ENCODE results near the gene SLC7A7.
"Not testable (repeated sequence)": the region's sequence is repeated elsewhere in the genome, so short reads cannot be mapped to it uniquely, and the experiment has no call there.

The SLC7A7 gene

DNA sequence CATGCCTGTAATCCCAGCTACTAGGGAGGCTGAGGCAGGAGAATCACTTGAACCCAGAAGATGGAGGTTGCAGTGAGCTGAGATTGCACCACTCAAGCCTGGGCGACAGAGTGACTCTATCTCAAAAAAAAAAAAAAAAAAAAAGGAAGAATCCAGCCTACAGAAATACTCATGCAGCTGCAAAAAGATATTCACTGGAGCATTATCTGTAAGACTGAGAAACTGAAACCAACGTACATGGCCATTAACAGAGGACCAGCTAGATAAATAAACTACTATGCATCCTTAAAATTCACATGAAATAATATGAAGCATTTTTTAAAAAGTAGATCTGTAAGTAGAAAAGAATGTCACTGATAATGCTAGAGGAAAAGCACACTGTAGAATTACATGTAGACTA lies 3.5 kb downstream of the SLC7A7 start:
- Histone ChIP-seq H3K36me3 (replicated peaks in 1 of 2; ENCODE audit: control insufficient read depth in 2 of 2, insufficient read depth in 2 of 2, low read length in 2 of 2) (no peaks in the 10 kb centered on the region), H4K8ac (ENCODE audit: low read depth, low read length) (no peak overlapping the region), H2AK5ac (ENCODE audit: low read depth, low read length) (no peak overlapping the region), H3K9ac (ENCODE audit: low read depth, low read length, poor library complexity) (no peak overlapping the region), H3K9me3 (replicated peaks in 1 of 2; ENCODE audit: control insufficient read depth in 2 of 2, insufficient read depth in 1 of 2, low read depth in 1 of 2, low read length in 2 of 2) (no peaks in the 10 kb centered on the region), H2BK5ac (ENCODE audit: low read length) (no peak overlapping the region), H4K91ac (ENCODE audit: low read depth, low read length, poor library complexity) (no peak overlapping the region), H3K27me3 (ENCODE audit: control insufficient read depth in 3 of 3, insufficient read depth in 3 of 3, low read depth in 1 of 3, low read length in 3 of 3) (no peaks in the 10 kb centered on the region), H3K4me3 (ENCODE audit: low read length in 2 of 2) (no peak overlapping the region), H3K79me1 (ENCODE audit: low read depth, low read length) (no peaks in the 10 kb centered on the region), H2BK120ac (ENCODE audit: low read depth, low read length) (no peak overlapping the region), H2AFZ (ENCODE audit: low read length) (no peak overlapping the region), H3K4me2 (ENCODE audit: insufficient read depth, low read length, poor library complexity, severe bottlenecking) (no peak overlapping the region), H3K4ac (ENCODE audit: low read length) (no peak overlapping the region), H3K27ac (replicated peaks; ENCODE audit: low read length) (no peak overlapping the region), H2BK15ac (ENCODE audit: low read length) (no peak overlapping the region), H3K23ac (ENCODE audit: low read depth, low read length, poor library complexity) (no peak overlapping the region), H3K14ac (ENCODE audit: low read length) (no peak overlapping the region), H3K4me1 (ENCODE audit: control insufficient read depth in 2 of 2, insufficient read depth in 1 of 2, low read depth in 1 of 2, low read length in 2 of 2) (peaks cover 8 to 11% of the 10 kb centered on the region in 2 donors), H2BK12ac (ENCODE audit: low read length) (no peak overlapping the region), H3K18ac (ENCODE audit: low read length) (no peak overlapping the region)
- no CpG with 5 or more reads among the region's 2 CpGs for WGBS, 2 donors (ENCODE audit: extremely low coverage in 2 of 2, insufficient read length in 2 of 2, insufficient replicate concordance in 1 of 2)
- DNase-seq (ENCODE audit: low spot score) = no peak

DNA sequence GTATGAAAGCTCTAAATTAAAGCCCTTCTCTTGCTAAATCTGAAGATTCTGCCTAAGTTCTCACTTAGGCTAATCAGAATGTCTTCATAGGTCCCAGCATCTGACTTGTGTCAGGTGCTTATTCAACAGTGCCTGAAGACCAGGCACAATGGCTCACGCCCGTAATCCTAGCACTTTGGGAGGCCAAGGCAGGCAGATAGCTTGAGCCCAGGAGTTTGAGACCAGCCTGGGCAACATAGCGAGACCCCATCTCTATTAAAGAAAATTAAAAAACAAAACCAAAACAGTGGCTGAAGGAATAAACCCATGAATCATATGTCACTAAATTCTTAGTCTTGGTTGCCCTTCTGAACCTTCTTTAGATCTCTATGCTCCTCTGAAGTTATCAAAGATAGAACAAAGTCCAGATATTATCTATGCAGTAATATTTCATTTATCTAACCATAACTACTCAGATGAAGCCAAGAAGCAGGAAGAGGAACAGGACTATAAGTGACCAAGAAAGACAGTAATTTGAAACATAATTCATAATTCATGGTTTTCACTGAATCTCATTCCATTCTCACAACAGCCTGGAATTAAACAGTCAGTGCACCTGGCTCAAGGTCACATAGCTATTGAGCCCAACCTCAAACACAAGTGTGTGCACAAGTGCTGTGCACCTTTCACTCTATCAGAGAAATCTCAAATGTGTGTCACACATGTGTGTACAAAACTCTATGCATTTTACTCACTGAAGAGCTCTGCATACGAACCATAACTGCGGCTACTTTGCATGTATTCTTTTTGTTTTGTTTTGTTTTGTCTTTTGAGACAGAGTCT lies 6.6 kb downstream of the SLC7A7 start:
- Histone ChIP-seq H3K4me2 (ENCODE audit: insufficient read depth, low read length, poor library complexity, severe bottlenecking) (no peak overlapping the region), H2AFZ (ENCODE audit: low read length) (no peak overlapping the region), H2BK120ac (ENCODE audit: low read depth, low read length) (no peak overlapping the region), H4K91ac (ENCODE audit: low read depth, low read length, poor library complexity) (no peak overlapping the region), H3K14ac (ENCODE audit: low read length) (no peak overlapping the region), H3K9ac (ENCODE audit: low read depth, low read length, poor library complexity) (no peak overlapping the region), H3K27ac (replicated peaks; ENCODE audit: low read length) (no peak overlapping the region), H2AK5ac (ENCODE audit: low read depth, low read length) (no peak overlapping the region), H4K8ac (ENCODE audit: low read depth, low read length) (no peak overlapping the region), H3K79me1 (ENCODE audit: low read depth, low read length) (no peaks in the 10 kb centered on the region), H3K4me1 (ENCODE audit: control insufficient read depth in 2 of 2, insufficient read depth in 1 of 2, low read depth in 1 of 2, low read length in 2 of 2) (no peaks in the 10 kb centered on the region), H3K4ac (ENCODE audit: low read length) (no peak overlapping the region), H2BK15ac (ENCODE audit: low read length) (no peak overlapping the region), H2BK5ac (ENCODE audit: low read length) (no peak overlapping the region), H3K23ac (ENCODE audit: low read depth, low read length, poor library complexity) (no peak overlapping the region), H3K27me3 (ENCODE audit: control insufficient read depth in 3 of 3, insufficient read depth in 3 of 3, low read depth in 1 of 3, low read length in 3 of 3) (peaks cover 0 to 1% (median 0%) of the 10 kb centered on the region in 3 experiments), H3K9me3 (replicated peaks in 1 of 2; ENCODE audit: control insufficient read depth in 2 of 2, insufficient read depth in 1 of 2, low read depth in 1 of 2, low read length in 2 of 2) (no peaks in the 10 kb centered on the region), H3K4me3 (ENCODE audit: low read length in 2 of 2) (no peak overlapping the region), H2BK12ac (ENCODE audit: low read length) (no peak overlapping the region), H3K18ac (ENCODE audit: low read length) (no peak overlapping the region), H3K36me3 (replicated peaks in 1 of 2; ENCODE audit: control insufficient read depth in 2 of 2, insufficient read depth in 2 of 2, low read length in 2 of 2) (no peaks in the 10 kb centered on the region)
- no CpG with 5 or more reads among the region's 5 CpGs for WGBS, 2 donors (ENCODE audit: extremely low coverage in 2 of 2, insufficient read length in 2 of 2, insufficient replicate concordance in 1 of 2)
- no peak for DNase-seq (ENCODE audit: low spot score)

DNA sequence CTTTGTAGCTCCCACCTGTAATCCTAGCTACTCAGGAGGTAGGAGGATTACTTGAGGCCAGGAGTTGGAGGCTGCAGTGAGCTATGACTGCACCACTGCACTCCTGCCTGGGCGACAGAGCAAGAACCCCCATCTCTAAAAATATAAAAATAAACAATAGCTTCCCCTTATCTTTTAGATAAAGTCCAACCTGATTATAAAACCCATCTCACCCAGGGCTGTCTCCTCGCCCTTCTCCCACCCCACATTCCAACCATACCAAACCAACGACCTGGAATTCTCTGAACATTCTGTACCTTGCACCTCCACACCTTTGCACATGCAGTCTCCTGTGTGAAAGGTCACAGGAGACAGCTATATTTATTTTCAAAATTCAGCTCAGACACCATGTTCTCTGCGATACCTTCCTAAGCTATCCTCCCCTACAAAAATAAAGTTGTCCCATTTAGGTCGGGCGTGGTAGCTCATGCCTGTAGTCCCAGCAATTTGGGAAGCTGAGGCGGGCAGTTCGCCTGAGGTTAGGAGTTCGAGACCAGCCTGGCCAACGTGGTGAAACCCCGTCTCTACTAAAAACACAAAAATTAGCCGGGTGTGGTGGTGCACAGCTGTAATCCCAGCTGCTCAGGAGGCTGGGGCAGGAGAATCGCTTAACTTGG lies 7.7 kb downstream of the SLC7A7 start:
- Histone ChIP-seq H4K91ac (ENCODE audit: low read depth, low read length, poor library complexity) (no peak overlapping the region), H3K18ac (ENCODE audit: low read length) (no peak overlapping the region), H2BK5ac (ENCODE audit: low read length) (no peak overlapping the region), H3K4me1 (ENCODE audit: control insufficient read depth in 2 of 2, insufficient read depth in 1 of 2, low read depth in 1 of 2, low read length in 2 of 2) (no peaks in the 10 kb centered on the region), H3K23ac (ENCODE audit: low read depth, low read length, poor library complexity) (no peak overlapping the region), H2AK5ac (ENCODE audit: low read depth, low read length) (no peak overlapping the region), H3K4me2 (ENCODE audit: insufficient read depth, low read length, poor library complexity, severe bottlenecking) (no peak overlapping the region), H3K4ac (ENCODE audit: low read length) (no peak overlapping the region), H3K4me3 (ENCODE audit: low read length in 2 of 2) (no peak overlapping the region), H2BK15ac (ENCODE audit: low read length) (no peak overlapping the region), H3K27me3 (ENCODE audit: control insufficient read depth in 3 of 3, insufficient read depth in 3 of 3, low read depth in 1 of 3, low read length in 3 of 3) (peaks cover 0 to 4% (median 0%) of the 10 kb centered on the region in 3 experiments), H3K14ac (ENCODE audit: low read length) (no peak overlapping the region), H3K36me3 (replicated peaks in 1 of 2; ENCODE audit: control insufficient read depth in 2 of 2, insufficient read depth in 2 of 2, low read length in 2 of 2) (no peaks in the 10 kb centered on the region), H2AFZ (ENCODE audit: low read length) (no peak overlapping the region), H3K9me3 (replicated peaks in 1 of 2; ENCODE audit: control insufficient read depth in 2 of 2, insufficient read depth in 1 of 2, low read depth in 1 of 2, low read length in 2 of 2) (no peaks in the 10 kb centered on the region), H4K8ac (ENCODE audit: low read depth, low read length) (no peak overlapping the region), H3K27ac (replicated peaks; ENCODE audit: low read length) (no peak overlapping the region), H3K79me1 (ENCODE audit: low read depth, low read length) (no peaks in the 10 kb centered on the region), H2BK120ac (ENCODE audit: low read depth, low read length) (no peak overlapping the region), H2BK12ac (ENCODE audit: low read length) (no peak overlapping the region), H3K9ac (ENCODE audit: low read depth, low read length, poor library complexity) (no peak overlapping the region)
- DNase-seq (ENCODE audit: low spot score) = no peak
- WGBS, 2 donors (ENCODE audit: extremely low coverage in 2 of 2, insufficient read length in 2 of 2, insufficient replicate concordance in 1 of 2) = 100% methylated on average over 1 of the region's 13 CpGs; no CpG with 5 or more reads in 1 of the 2 donors

DNA sequence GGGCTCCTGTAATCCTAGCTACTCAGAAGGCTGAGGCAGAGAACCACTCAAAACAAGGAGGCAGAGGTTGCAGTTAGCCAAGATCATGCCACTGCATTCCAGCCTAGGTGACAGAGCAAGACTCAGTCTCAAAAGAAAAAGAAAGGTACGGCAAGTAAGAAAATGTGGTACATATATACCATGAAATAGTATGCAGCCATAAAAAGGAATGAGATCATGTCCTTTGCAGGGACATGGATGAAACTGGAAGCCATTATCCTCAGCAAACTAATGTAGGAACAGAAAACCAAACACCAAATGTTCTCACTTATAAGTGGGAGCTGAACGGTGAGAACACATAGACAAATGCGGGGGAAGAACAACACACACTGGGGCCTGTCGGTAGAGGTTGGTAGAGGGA lies 10.0 kb downstream of the SLC7A7 start:
- whole genome bisulfite sequencing, 2 donors (ENCODE audit: extremely low coverage in 2 of 2, insufficient read length in 2 of 2, insufficient replicate concordance in 1 of 2) = no CpG with 5 or more reads among the region's 4 CpGs
- not testable (repeated sequence) for H2AFZ ChIP-seq (ENCODE audit: low read length); H3K4ac ChIP-seq (ENCODE audit: low read length); H2BK12ac ChIP-seq (ENCODE audit: low read length); H4K8ac ChIP-seq (ENCODE audit: low read depth, low read length); DNase-seq (ENCODE audit: low spot score); H2AK5ac ChIP-seq (ENCODE audit: low read depth, low read length); H2BK15ac ChIP-seq (ENCODE audit: low read length); H3K9ac ChIP-seq (ENCODE audit: low read depth, low read length, poor library complexity); H3K27me3 ChIP-seq (ENCODE audit: control insufficient read depth in 3 of 3, insufficient read depth in 3 of 3, low read depth in 1 of 3, low read length in 3 of 3); H2BK5ac ChIP-seq (ENCODE audit: low read length); H3K18ac ChIP-seq (ENCODE audit: low read length); H3K4me1 ChIP-seq (ENCODE audit: control insufficient read depth in 2 of 2, insufficient read depth in 1 of 2, low read depth in 1 of 2, low read length in 2 of 2); H2BK120ac ChIP-seq (ENCODE audit: low read depth, low read length); H4K91ac ChIP-seq (ENCODE audit: low read depth, low read length, poor library complexity); H3K4me2 ChIP-seq (ENCODE audit: insufficient read depth, low read length, poor library complexity, severe bottlenecking); H3K4me3 ChIP-seq (ENCODE audit: low read length in 2 of 2); H3K79me1 ChIP-seq (ENCODE audit: low read depth, low read length); H3K14ac ChIP-seq (ENCODE audit: low read length); H3K27ac ChIP-seq (replicated peaks; ENCODE audit: low read length); H3K9me3 ChIP-seq (replicated peaks in 1 of 2; ENCODE audit: control insufficient read depth in 2 of 2, insufficient read depth in 1 of 2, low read depth in 1 of 2, low read length in 2 of 2); H3K36me3 ChIP-seq (replicated peaks in 1 of 2; ENCODE audit: control insufficient read depth in 2 of 2, insufficient read depth in 2 of 2, low read length in 2 of 2); H3K23ac ChIP-seq (ENCODE audit: low read depth, low read length, poor library complexity)
